ENCODE measurements around the gene HOXB1. TPM values are rescaled to one million over a fixed set of nuclear protein-coding genes. Genes with fewer than 3 reads are reported as not detected.
"Not testable (repeated sequence)": the region's sequence is repeated elsewhere in the genome, so short reads cannot be mapped to it uniquely, and the experiment has no call there.

The HOXB1 gene
- total RNA-seq, 1 experiment from 2014 or later, result not detected

DNA sequence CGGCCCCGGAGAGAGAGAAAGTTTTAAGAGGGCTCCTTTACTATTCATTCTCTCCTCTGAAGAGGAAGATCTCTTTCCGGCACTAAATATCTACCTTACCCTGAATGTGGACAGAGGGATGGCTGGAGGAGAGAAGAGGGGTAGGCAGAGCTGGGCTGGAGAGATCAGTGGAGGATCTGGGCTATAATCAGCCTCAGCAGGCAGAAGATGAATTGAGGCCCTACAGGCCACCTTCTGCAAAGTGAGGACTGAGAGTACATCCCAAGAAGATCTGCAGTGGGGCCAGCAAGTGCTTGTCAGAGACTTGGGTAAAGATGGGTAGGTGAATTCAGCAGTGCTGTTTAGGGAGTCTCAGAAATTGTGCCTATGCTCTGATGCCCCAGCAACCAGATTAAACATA, 6.5 kb upstream of the HOXB1 start:
- no peaks in the 10 kb centered on the region for H3K9me3 ChIP-seq (ENCODE audit: control insufficient read depth, insufficient read depth, low read depth, low read length)
- no TSS peak for BruUV-seq (replicated peaks)
- TF ChIP-seq, protein P1, sequence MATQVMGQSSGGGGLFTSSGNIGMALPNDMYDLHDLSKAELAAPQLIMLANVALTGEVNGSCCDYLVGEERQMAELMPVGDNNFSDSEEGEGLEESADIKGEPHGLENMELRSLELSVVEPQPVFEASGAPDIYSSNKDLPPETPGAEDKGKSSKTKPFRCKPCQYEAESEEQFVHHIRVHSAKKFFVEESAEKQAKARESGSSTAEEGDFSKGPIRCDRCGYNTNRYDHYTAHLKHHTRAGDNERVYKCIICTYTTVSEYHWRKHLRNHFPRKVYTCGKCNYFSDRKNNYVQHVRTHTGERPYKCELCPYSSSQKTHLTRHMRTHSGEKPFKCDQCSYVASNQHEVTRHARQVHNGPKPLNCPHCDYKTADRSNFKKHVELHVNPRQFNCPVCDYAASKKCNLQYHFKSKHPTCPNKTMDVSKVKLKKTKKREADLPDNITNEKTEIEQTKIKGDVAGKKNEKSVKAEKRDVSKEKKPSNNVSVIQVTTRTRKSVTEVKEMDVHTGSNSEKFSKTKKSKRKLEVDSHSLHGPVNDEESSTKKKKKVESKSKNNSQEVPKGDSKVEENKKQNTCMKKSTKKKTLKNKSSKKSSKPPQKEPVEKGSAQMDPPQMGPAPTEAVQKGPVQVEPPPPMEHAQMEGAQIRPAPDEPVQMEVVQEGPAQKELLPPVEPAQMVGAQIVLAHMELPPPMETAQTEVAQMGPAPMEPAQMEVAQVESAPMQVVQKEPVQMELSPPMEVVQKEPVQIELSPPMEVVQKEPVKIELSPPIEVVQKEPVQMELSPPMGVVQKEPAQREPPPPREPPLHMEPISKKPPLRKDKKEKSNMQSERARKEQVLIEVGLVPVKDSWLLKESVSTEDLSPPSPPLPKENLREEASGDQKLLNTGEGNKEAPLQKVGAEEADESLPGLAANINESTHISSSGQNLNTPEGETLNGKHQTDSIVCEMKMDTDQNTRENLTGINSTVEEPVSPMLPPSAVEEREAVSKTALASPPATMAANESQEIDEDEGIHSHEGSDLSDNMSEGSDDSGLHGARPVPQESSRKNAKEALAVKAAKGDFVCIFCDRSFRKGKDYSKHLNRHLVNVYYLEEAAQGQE (IDR thresholded peaks at IDR 0.05; ENCODE audit: insufficient read depth in 1 of 2, low read depth in 2 of 2, low read length in 1 of 2), result no peak
- no peak for TF ChIP-seq TCF7L2 (IDR thresholded peaks at IDR 0.05; ENCODE audit: low read depth, low read length)
- no peak for TF ChIP-seq SIN3A (IDR thresholded peaks at IDR 0.05; ENCODE audit: borderline replicate concordance, insufficient read depth, low read depth, low read length)
- no peak for TF ChIP-seq POLR2AphosphoS5 (IDR thresholded peaks at IDR 0.05; ENCODE audit: low read depth, low read length)
- TF ChIP-seq, protein P2, sequence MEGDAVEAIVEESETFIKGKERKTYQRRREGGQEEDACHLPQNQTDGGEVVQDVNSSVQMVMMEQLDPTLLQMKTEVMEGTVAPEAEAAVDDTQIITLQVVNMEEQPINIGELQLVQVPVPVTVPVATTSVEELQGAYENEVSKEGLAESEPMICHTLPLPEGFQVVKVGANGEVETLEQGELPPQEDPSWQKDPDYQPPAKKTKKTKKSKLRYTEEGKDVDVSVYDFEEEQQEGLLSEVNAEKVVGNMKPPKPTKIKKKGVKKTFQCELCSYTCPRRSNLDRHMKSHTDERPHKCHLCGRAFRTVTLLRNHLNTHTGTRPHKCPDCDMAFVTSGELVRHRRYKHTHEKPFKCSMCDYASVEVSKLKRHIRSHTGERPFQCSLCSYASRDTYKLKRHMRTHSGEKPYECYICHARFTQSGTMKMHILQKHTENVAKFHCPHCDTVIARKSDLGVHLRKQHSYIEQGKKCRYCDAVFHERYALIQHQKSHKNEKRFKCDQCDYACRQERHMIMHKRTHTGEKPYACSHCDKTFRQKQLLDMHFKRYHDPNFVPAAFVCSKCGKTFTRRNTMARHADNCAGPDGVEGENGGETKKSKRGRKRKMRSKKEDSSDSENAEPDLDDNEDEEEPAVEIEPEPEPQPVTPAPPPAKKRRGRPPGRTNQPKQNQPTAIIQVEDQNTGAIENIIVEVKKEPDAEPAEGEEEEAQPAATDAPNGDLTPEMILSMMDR (IDR thresholded peaks at IDR 0.05), result no peak
- DNase-seq (ENCODE audit: low read depth, low spot score) (no peak), ATAC-seq (peak; percentile 3; the same call in 1 of the 2 replicates)
- ChIA-PET CTCF (interaction anchor here (0.7 kb wide), 1 partner anchor 34 kb away, joined by 6 read pairs; no protein-coding TSS in a partner anchor), POLR2A (no interaction called here)
- H3K36me3 ChIP-seq (ENCODE audit: control insufficient read depth, insufficient read depth, low read length), result no peaks in the 10 kb centered on the region
- in situ Hi-C loops (cut with HindIII; ENCODE audit: low pct_unique_long_range_greater_than_20kb, low sequenced_read_pairs), result no loop called here
- peaks cover 25% of the 10 kb centered on the region for H3K4me1 ChIP-seq (ENCODE audit: control insufficient read depth, insufficient read depth, low read length)
- no peaks in the 10 kb centered on the region for H3K27me3 ChIP-seq (ENCODE audit: control insufficient read depth, insufficient read depth, low read length)
- H3K4me3 ChIP-seq (ENCODE audit: low read depth in 2 of 2, low read length in 2 of 2), result no peak overlapping the region
- peak overlapping the region; percentile 32; the same call in 1 of the 2 replicates for H3K27ac ChIP-seq (ENCODE audit: low read length)
- intact Hi-C loops (cut with micrococcal nuclease; ENCODE audit: unreplicated experiment), result no loop called here

DNA sequence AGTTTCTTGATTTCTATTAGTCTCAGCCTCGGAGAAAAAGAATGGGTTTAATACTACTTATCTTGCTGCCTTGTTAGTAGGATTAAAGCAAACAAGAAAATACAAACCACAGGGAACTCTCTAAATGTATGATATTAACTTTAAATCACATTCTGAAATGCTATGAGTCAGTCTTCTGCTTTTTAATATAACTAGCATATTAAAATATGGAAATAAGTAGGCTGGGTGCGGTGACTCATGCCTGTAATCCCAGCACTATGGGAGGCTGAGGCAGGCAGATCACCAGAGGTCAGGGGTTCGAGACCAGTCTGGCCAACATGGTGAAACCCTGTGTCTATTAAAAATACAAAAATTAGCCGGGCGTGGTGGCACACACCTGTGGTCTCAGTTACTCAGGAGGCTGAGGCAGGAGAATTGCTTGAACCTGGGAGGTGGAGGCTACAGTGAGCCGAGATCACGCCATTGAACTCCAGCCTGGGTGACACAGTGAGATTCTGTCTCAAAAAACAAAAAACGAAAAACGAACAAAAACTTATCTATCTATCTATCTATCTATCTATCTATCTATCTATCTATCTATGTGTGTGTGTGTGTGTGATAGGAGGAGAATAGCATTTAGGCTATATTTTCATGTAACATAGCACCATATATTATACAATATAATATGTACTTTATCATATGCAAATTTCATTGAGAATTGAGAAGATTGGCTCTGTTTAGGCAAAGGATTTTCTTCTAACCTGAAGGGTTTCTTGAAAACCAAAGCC, 5.2 kb upstream of the HOXB1 start:
- H3K4me3 ChIP-seq (ENCODE audit: low read depth in 2 of 2, low read length in 2 of 2); in situ Hi-C loops (cut with HindIII; ENCODE audit: low pct_unique_long_range_greater_than_20kb, low sequenced_read_pairs); H3K9me3 ChIP-seq (ENCODE audit: control insufficient read depth, insufficient read depth, low read depth, low read length); ATAC-seq; H3K36me3 ChIP-seq (ENCODE audit: control insufficient read depth, insufficient read depth, low read length); POLR2A ChIA-PET; H3K27me3 ChIP-seq (ENCODE audit: control insufficient read depth, insufficient read depth, low read length); BruUV-seq (replicated peaks); DNase-seq (ENCODE audit: low read depth, low spot score); intact Hi-C loops (cut with micrococcal nuclease; ENCODE audit: unreplicated experiment); H3K27ac ChIP-seq (ENCODE audit: low read length): not testable (repeated sequence)
- peaks cover 24% of the 10 kb centered on the region for H3K4me1 ChIP-seq (ENCODE audit: control insufficient read depth, insufficient read depth, low read length)
- CTCF ChIA-PET, result interaction anchor here (0.7 kb wide), 1 partner anchor 442 kb away, joined by 3 read pairs; no protein-coding TSS in a partner anchor

DNA sequence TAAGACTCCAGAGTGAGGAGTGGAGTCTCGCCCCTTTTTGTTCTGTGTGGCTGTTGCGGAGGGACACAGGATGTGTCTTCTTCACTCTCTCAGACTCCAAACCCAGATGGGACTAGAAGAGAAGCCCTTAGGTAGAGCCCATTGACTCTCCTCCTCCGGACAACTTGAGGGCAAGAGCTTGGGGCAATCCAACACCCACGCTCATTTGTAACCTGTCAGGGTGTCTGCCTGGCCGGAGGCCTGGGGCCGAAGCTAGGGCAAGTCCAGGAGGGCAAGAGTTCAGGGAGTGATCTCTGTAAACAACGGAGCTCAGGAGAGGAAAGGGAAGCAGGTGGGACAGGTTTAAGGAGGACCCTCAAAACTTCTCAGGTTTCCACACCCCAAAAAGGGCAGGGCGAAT, 1.4 kb upstream of the HOXB1 start:
- in situ Hi-C loops (cut with HindIII; ENCODE audit: low pct_unique_long_range_greater_than_20kb, low sequenced_read_pairs), result no loop called here

More for the DNA sequence above, 1.4 kb upstream of the HOXB1 start:
- Histone ChIP-seq H3K27me3 (ENCODE audit: control insufficient read depth, insufficient read depth, low read length) (no peaks in the 10 kb centered on the region), H3K4me1 (ENCODE audit: control insufficient read depth, insufficient read depth, low read length) (peaks cover 5% of the 10 kb centered on the region), H3K4me3 (ENCODE audit: low read depth in 2 of 2, low read length in 2 of 2) (no peak overlapping the region), H3K9me3 (ENCODE audit: control insufficient read depth, insufficient read depth, low read depth, low read length) (no peaks in the 10 kb centered on the region), H3K27ac (ENCODE audit: low read length) (no peak overlapping the region), H3K36me3 (ENCODE audit: control insufficient read depth, insufficient read depth, low read length) (no peaks in the 10 kb centered on the region)
- DNase-seq (ENCODE audit: low read depth, low spot score), result no peak
- intact Hi-C loops (cut with micrococcal nuclease; ENCODE audit: unreplicated experiment), result no loop called here
- CTCF ChIA-PET, result interaction anchor here (0.5 to 0.9 kb wide), 2 partner anchors 192 to 196 kb away, joined by 3 to 4 read pairs; no protein-coding TSS in a partner anchor
- ATAC-seq, result no peak
- BruUV-seq (replicated peaks), result no TSS peak
- POLR2A ChIA-PET, result interaction anchor here (0.7 kb wide), 1 partner anchor 173 kb away, joined by 3 read pairs; no protein-coding TSS in a partner anchor
- no peak for TF ChIP-seq POLR2AphosphoS5 (IDR thresholded peaks at IDR 0.05; ENCODE audit: low read depth, low read length)
- TF ChIP-seq SIN3A (IDR thresholded peaks at IDR 0.05; ENCODE audit: borderline replicate concordance, insufficient read depth, low read depth, low read length), result no peak
- TF ChIP-seq, protein P2 (IDR thresholded peaks at IDR 0.05), result no peak
